Stimulated activated CD8-positive, alpha-beta memory T cell treated with anti-CD3 and anti-CD28 coated beads, Interleukin-7, amount 100 ng/mL, for 48 hours (primary cell): ENCODE data around the gene BZW2.

Source experiments
- DNase-seq, 2 donors: peaks; one replicate each; pipeline ENCODE4 v3.0.0-alpha.2; 2020; ENCODE audit warnings: low read depth in 1 of 2; ENCODE audit errors: extremely low read depth in 1 of 2

The BZW2 gene

GRCh38 chr7:16645593-16646471, at the start of gene BZW2, which contains the start of gene ANKMY2:
Gene BZW2, plus strand, starts transcription at chr7:16646181. Its CDS starts 19,263 bp downstream, at chr7:16665444.
Gene ANKMY2, minus strand, starts transcription at chr7:16645754. Its CDS starts 181 bp downstream, at chr7:16645573.
- peak; percentile 84 to 92 for DNase-seq

DNA sequence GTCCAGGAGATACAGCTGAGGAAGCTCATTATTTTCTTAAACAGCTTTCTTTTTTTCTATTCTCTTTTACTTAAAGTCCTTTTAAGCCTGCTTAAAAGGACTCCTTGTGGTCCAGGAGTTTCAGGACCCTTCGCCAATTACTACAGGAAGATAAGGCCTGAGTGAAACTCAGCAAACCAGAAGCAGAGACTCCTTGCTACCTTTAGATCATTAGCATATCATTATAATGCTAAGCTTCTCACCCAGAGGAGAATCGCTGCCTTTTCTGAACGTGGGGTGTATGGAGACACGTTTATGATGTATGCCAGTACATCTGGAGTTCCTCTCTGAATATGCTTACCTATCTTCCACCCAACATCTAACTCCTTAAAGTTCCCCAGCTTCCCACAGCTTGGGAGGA, 48.0 kb upstream of the BZW2 start:
- DNase-seq, result no peak

DNA sequence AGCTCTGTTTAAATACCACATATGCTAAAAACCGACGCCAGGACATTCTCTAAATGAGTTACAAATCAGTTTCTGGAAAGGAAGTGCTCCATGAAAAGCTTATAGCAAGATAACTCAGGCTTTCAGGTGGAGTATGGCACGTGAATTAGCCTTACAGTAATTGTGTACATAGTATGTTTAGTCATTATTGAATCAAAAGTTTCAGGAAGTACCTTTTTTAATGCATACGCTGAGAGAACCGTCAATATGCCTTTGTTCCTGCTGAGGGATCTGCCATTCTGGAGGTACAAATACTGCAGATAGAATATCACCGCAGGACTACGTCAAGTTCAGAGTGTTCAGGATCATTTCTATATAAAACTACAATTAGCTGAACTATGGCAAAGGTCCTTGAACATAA, 46.1 kb upstream of the BZW2 start:
- no peak for DNase-seq

GRCh38 chr7:16603633-16604032, 42.3 kb upstream of the BZW2 start:
- DNase-seq, result no peak

- no peak for DNase-seq
Observed at GRCh38 chr7:16604054-16604453, 41.9 kb upstream of the BZW2 start.

DNA sequence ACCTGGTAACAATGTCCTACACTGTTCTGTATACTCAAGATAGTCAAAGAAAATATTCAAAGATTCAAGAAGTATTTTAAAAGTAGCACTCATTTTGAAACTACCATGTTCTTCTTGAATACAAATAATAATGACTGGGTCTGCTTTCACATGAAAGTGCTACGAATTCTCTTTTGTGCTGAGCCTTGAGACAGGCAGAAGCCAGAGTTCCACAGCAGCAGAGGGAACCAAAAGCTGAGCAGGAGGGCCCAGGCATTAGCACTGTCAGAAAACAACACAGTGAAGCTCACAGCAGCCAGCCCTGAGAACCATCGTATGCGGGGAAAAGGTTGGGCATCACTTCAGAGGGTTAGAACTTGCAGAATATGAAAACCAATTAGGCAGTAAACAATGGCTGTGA, 39.3 kb upstream of the BZW2 start:
- no peak for DNase-seq

GRCh38 chr7:16609842-16610450, 36.0 kb upstream of the BZW2 start:
- no peak for DNase-seq

- DNase-seq, result no peak
Observed at GRCh38 chr7:16611711-16612110, 34.3 kb upstream of the BZW2 start.

DNA sequence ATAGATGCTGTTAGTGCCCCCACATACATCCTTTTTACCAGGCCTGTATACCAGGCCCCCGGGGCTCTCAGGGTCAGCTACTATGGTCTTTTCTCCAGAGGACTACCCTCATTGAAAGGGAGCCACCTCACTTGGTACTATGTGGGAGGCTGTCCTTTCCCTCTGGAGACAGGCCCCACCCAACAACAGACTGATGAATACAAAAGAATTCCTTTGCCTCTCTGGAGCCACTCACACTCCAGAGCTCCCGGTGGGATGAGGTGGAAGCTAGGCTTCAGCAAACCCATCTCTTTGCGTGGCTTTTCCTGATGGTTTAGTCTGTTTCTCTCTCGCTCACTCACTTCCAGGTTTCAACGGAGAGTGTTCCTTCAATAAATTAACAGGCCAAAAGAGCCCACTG, 30.8 kb upstream of the BZW2 start:
- DNase-seq, result no peak

DNA sequence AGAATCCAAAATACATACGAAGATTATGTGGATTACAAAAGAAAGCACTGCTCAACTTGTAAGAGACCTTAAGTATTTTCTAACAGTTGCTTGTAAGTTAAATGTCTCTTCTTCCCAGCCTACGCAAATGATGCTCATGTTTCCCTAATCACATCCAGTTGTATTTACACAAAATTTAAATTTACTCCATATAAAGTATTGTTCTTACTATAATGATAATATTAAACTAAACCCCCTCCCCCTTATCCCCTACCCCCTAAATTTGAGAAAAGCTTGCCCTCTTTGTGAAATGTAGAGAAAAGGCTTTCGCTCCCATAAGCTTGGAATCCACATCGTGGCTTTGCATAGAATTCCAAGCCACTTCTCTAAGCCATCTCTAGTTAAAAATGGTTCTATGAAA, 29.9 kb upstream of the BZW2 start:
- no peak for DNase-seq

GRCh38 chr7:16616542-16616941, 29.4 kb upstream of the BZW2 start:
- DNase-seq, result no peak

GRCh38 chr7:16619979-16620408, 26.0 kb upstream of the BZW2 start:
- DNase-seq, result no peak

DNA sequence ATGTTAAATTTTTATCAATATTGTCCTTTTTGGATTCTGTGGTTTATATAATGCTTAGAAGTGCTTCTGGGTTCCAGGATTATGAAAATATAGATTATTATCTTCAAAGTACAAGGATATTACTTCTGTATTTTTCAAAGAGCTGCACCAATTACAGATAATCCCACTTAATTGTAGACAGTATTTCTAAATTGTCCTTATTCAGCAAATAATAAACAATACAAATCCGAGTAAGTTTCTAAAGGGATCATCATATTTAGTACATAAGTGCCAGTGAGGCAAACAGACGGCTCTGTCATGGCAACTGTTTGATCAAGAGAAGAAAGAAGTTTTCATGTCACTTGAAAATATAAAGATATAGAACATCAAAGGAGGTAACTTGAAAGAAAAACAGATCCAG, 19.6 kb upstream of the BZW2 start:
- no peak for DNase-seq

- DNase-seq, result no peak
Observed at GRCh38 chr7:16627236-16627635, 18.7 kb upstream of the BZW2 start.

GRCh38 chr7:16630654-16631053, 15.3 kb upstream of the BZW2 start:
- DNase-seq, result no peak

GRCh38 chr7:16634271-16634738, 11.7 kb upstream of the BZW2 start:
- no peak for DNase-seq

- no peak for DNase-seq
Observed at GRCh38 chr7:16636555-16637101, 9.4 kb upstream of the BZW2 start.

GRCh38 chr7:16637379-16637778, 8.6 kb upstream of the BZW2 start:
- DNase-seq, result no peak

DNA sequence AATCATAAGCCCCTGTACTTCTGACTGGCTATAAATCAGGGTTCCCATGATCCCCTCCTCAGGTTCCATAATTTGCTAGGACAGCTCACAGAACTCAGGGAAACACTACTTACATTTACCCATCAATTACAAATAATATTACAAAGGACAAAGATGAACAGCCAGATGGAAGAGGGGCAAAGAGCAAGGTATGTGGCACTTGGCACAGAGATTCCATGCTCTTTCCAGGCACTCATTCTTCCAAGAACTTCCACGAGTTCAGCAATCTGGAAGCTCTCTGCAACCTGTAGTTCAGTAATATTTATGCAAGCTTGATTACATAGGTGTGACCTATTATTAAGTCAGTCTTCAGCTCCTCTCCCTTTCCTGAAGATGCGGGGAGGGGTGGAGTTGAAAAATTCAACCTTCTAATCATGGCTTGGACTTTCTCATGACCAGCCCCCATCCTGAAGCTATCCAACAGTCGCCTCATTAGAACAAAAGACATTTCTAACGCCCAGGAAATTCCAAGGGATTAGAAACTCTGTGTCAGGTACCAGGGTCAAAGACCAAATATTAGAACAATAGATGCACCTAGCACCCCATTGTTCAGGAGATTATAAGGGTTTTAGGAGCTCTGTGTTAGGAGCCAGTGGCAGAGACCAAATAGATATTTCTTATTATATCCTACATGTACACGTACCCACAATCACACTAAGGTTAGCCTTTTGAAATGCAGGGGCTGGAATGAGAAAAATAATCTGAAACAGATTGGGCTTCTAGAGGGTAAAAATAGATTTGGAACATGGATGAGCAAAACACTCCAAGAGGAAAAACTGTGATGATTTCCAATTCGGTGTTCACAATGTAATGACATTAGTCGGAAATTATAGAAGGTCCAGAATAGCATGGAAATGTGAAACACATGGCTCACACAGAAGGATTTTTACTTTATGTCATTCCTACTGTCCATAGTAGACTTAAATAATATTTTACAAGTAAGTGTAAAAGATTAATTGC, 7.4 kb upstream of the BZW2 start:
- no peak for DNase-seq

- DNase-seq, result no peak
Observed at GRCh38 chr7:16644157-16644556, 1.8 kb upstream of the BZW2 start.
